H1 (cell line): ENCODE measurements around the gene SLC22A8.
"Not testable (repeated sequence)": the region's sequence is repeated elsewhere in the genome, so short reads cannot be mapped to it uniquely, and the experiment has no call there.

Source experiments
- CTCF ChIP-seq, 3 experiments: IDR thresholded peaks; 1 replicate in 2 of 3; 2 replicates in 1 of 3; pipeline versions ENCODE4 v1.5.1 to v1.6.1; 2011; ENCODE audit warnings: low read length in 3 of 3, mild to moderate bottlenecking in 3 of 3, inconsistent platforms in 2 of 3, low read depth in 1 of 3, moderate library complexity in 1 of 3; ENCODE audit not compliant: insufficient read depth in 1 of 3; ENCODE audit errors: control extremely low read depth in 1 of 3
- EZH2 ChIP-seq: fragments of 200-600 bp; sonication (generic); IDR thresholded peaks from 2 replicates; pipeline ENCODE4 v1.7.1; 2012; ENCODE audit warnings: low read depth, mild to moderate bottlenecking, moderate library complexity, low read length, inconsistent platforms; ENCODE audit not compliant: severe bottlenecking
- HDAC2 ChIP-seq, 2 experiments: fragments of 300-600 bp in 1 of 2; sonication (generic) in 1 of 2; IDR thresholded peaks; 2 replicates each; pipeline ENCODE4 v1.6.1; 2011 to 2012; ENCODE audit warnings: low read depth in 2 of 2, low read length in 2 of 2, mild to moderate bottlenecking in 2 of 2, moderate library complexity in 2 of 2, borderline replicate concordance in 1 of 2, inconsistent platforms in 1 of 2
- HDAC6 ChIP-seq: IDR thresholded peaks from one replicate; pipeline ENCODE4 v1.7.1; 2012; ENCODE audit warnings: low read depth, mild to moderate bottlenecking, inconsistent platforms, low read length, moderate library complexity
- KDM5A ChIP-seq: fragments of 200-600 bp; IDR thresholded peaks from 2 replicates; pipeline ENCODE4 v1.7.1; 2012; ENCODE audit warnings: mild to moderate bottlenecking, low read length, inconsistent platforms, mixed read lengths
- NRF1 ChIP-seq: IDR thresholded peaks from 2 replicates; pipeline ENCODE4 v1.6.1; 2011; ENCODE audit warnings: mild to moderate bottlenecking, low read depth, low read length, improper control_type of control experiment
- POLR2A ChIP-seq, 2 experiments: IDR thresholded peaks; 1 replicate in 1 of 2; 2 replicates in 1 of 2; pipeline ENCODE4 v1.6.1; 2011; ENCODE audit warnings: low read depth in 2 of 2, low read length in 2 of 2, mild to moderate bottlenecking in 2 of 2; ENCODE audit errors: control extremely low read depth in 1 of 2
- POLR2AphosphoS5 ChIP-seq: IDR thresholded peaks from 2 replicates; pipeline ENCODE4 v1.6.1; 2011; ENCODE audit warnings: low read depth, low read length
- POU5F1 ChIP-seq: IDR thresholded peaks from 2 replicates; pipeline ENCODE4 v1.6.1; 2011; ENCODE audit warnings: low read depth, mild to moderate bottlenecking, low read length, moderate library complexity
- TAF1 ChIP-seq: IDR thresholded peaks from 2 replicates; pipeline ENCODE4 v1.6.1; 2011; ENCODE audit warnings: mild to moderate bottlenecking, low read depth, low read length

- not testable (repeated sequence) for TF ChIP-seq POLR2AphosphoS5; TAF1; HDAC6; EZH2; POLR2A (IDR thresholded peaks at IDR 0.05; ENCODE audit: control extremely low read depth in 1 of 2, low read depth in 2 of 2, low read length in 2 of 2); POU5F1; CTCF (IDR thresholded peaks at IDR 0.05; ENCODE audit: control extremely low read depth in 1 of 3, insufficient read depth in 1 of 3, low read depth in 1 of 3, low read length in 3 of 3); KDM5A; HDAC2 (IDR thresholded peaks at IDR 0.05; ENCODE audit: borderline replicate concordance in 1 of 2, low read depth in 2 of 2, low read length in 2 of 2); NRF1
Observed at GRCh38 chr11:63046203-63046602, 30.6 kb upstream of the SLC22A8 start.
